PC-9 (cell line): ENCODE measurements around the gene NCK2. TPM values are rescaled to one million over a fixed set of nuclear protein-coding genes. Genes with fewer than 3 reads are reported as not detected.

Experiments
- BruUV-seq: library from RNA; stranded (reverse); fragments of 400-500 nt; replicated peaks from 2 replicates; lab custom pipeline; 2021; lab: Mats Ljungman, UMichigan
- CTCF ChIA-PET: fragments of 300-600 bp; sonication (Branson Sonifier 250); formaldehyde crosslinking; loops from one replicate; lab custom pipeline; 2022; ENCODE audit warnings: antibody characterized with exemption; lab: Charles Lee
- POLR2A ChIA-PET: fragments of 300-600 bp; sonication (Branson Sonifier 250); formaldehyde crosslinking; loops from one replicate; lab custom pipeline; 2022; ENCODE audit warnings: antibody characterized with exemption; ENCODE audit not compliant: unreplicated experiment; lab: Charles Lee
- DNase-seq, 2 experiments: peaks; one replicate each; pipeline versions ENCODE4 v3.0.0 to v3.0.0-alpha.2; 2015 to 2022; ENCODE audit warnings: mixed read lengths in 1 of 2
- H2AFZ ChIP-seq: fragments of 200-600 bp; sonication (generic); 2 replicates; pipeline ENCODE4 v1.8.1; 2017; ENCODE audit warnings: antibody characterized with exemption
- H3F3A ChIP-seq: fragments of 200-600 bp; sonication (generic); 2 replicates; pipeline ENCODE4 v1.8.1; 2017; ENCODE audit warnings: antibody characterized with exemption, mild to moderate bottlenecking, low read depth; ENCODE audit not compliant: insufficient read depth
- H3K27ac ChIP-seq: fragments of 200-600 bp; sonication (generic); 2 replicates; pipeline ENCODE4 v1.6.1; 2016; ENCODE audit warnings: mixed run types
- H3K27me3 ChIP-seq: fragments of 200-600 bp; sonication (generic); 2 replicates; pipeline ENCODE4 v1.6.1; 2016; ENCODE audit warnings: low read depth, mixed run types; ENCODE audit not compliant: insufficient read depth
- H3K36me3 ChIP-seq: fragments of 200-600 bp; sonication (generic); 2 replicates; pipeline ENCODE4 v1.6.1; 2016; ENCODE audit warnings: low read depth, mixed run types
- H3K4me1 ChIP-seq: fragments of 200-600 bp; sonication (generic); replicated peaks from 2 replicates; pipeline ENCODE4 v1.6.1; 2016; ENCODE audit warnings: mixed run types; ENCODE audit not compliant: insufficient read depth
- H3K4me2 ChIP-seq: fragments of 200-600 bp; sonication (generic); 2 replicates; pipeline ENCODE4 v1.6.1; 2017; ENCODE audit warnings: mixed run types
- H3K4me3 ChIP-seq: fragments of 200-600 bp; sonication (generic); 2 replicates; pipeline ENCODE4 v1.6.1; 2016; ENCODE audit warnings: mixed run types
- H3K79me2 ChIP-seq: fragments of 200-600 bp; sonication (generic); 2 replicates; pipeline ENCODE4 v1.6.1; 2017; ENCODE audit warnings: low read depth, mixed run types
- H3K9me2 ChIP-seq: fragments of 200-600 bp; sonication (generic); 2 replicates; pipeline ENCODE4 v1.8.1; 2017; ENCODE audit warnings: mild to moderate bottlenecking; ENCODE audit not compliant: insufficient read depth
- H3K9me3 ChIP-seq: fragments of 200-600 bp; sonication (generic); 2 replicates; pipeline ENCODE4 v1.8.1; 2016; ENCODE audit warnings: low read depth; ENCODE audit not compliant: insufficient read depth
- H4K20me1 ChIP-seq: fragments of 200-600 bp; sonication (generic); 2 replicates; pipeline ENCODE4 v1.8.1; 2017; ENCODE audit not compliant: insufficient read depth
- EZH2 ChIP-seq: fragments of 200-600 bp; sonication (generic); IDR thresholded peaks from 2 replicates; pipeline ENCODE4 v1.8.0; 2017; ENCODE audit warnings: antibody characterized with exemption, low read depth
- intact Hi-C: fragments of 100-400 bp; cut with micrococcal nuclease; formaldehyde crosslinking; loops from one replicate; pipeline ENCODE4 v1.10.0; 2022; ENCODE audit not compliant: unreplicated experiment
- total RNA-seq: library from RNA; stranded (reverse); gene quantifications from 2 replicates; pipeline ENCODE4 v1.2.3, GENCODE V29; 2021
- TF ChIP-seq, protein P1 (sequence below): fragments of 200-600 bp; sonication (generic); conservative IDR thresholded peaks from 2 replicates; pipeline ENCODE4 v1.6.1; 2017; ENCODE audit warnings: mixed run types, antibody characterized with exemption, mild to moderate bottlenecking, moderate library complexity

NCK2 gene
- total RNA-seq, 1 experiment from 2014 or later: 26.0 TPM

DNA sequence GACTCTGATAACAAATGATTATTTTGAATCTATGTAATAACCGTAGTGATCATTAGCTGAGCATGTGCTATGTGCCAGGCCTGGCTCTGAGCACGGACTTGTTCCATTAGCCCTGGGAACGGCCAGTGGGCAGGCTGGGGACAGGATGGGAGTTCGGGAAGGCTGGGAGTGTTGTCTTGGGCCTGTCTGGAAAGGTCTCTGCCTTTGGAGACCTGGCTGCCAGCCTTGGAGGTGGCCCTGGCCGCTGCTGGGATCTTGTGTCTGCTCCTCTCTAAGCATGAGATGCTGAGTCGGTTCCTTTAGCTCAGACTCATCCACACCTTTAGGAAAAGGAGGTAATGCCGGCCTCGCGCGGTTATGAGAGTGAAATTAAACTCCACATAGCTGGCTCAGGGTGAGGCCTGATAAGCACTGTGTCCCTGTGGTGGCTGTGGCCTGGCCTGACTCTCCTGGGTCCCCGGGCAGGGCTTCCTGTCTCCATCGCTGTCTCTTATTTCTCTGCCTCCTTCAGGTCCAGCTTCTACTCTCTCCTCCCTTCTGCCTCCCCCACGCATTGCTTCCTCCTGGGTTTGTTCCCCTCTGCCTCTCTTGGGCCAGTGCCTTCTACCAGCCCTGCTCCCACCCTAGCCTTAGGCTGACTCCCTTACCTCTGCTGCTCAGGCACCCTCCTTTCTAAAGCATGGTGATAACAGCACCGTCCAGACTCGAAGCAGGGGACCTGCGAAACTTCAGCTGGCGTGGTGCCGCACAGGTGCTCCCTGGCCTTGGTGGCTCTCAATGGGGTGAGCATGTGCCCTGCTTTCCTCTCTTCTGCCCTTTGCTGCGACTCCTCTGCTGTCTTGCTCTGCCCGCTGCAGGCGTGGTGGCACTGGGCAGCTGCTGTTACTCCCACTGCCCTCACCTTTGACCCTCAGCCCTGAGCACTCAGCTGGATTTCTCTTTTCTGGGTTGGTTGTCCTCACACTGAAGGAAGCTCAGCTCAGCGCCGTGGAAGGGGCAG, 41.8 kb downstream of the NCK2 start:
- no peak overlapping the region for H3K4me2 ChIP-seq
- intact Hi-C loops: no loop called here
- H3K27me3 ChIP-seq: no peaks in the 10 kb centered on the region
- ChIA-PET CTCF (no interaction called here), POLR2A (no interaction called here)
- H4K20me1 ChIP-seq: no peaks in the 10 kb centered on the region
- no peaks in the 10 kb centered on the region for H3K79me2 ChIP-seq
- H3K4me3 ChIP-seq: no peak overlapping the region
- TF ChIP-seq EZH2: no peak
- TF ChIP-seq, protein P1, sequence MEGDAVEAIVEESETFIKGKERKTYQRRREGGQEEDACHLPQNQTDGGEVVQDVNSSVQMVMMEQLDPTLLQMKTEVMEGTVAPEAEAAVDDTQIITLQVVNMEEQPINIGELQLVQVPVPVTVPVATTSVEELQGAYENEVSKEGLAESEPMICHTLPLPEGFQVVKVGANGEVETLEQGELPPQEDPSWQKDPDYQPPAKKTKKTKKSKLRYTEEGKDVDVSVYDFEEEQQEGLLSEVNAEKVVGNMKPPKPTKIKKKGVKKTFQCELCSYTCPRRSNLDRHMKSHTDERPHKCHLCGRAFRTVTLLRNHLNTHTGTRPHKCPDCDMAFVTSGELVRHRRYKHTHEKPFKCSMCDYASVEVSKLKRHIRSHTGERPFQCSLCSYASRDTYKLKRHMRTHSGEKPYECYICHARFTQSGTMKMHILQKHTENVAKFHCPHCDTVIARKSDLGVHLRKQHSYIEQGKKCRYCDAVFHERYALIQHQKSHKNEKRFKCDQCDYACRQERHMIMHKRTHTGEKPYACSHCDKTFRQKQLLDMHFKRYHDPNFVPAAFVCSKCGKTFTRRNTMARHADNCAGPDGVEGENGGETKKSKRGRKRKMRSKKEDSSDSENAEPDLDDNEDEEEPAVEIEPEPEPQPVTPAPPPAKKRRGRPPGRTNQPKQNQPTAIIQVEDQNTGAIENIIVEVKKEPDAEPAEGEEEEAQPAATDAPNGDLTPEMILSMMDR: no peak
- H3K9me2 ChIP-seq: no peaks in the 10 kb centered on the region
- BruUV-seq: no TSS peak
- DNase-seq: no peak
- no peak overlapping the region for H3K27ac ChIP-seq
- no peaks in the 10 kb centered on the region for H3K4me1 ChIP-seq
- H3K36me3 ChIP-seq: no peaks in the 10 kb centered on the region
- H3F3A ChIP-seq: no peaks in the 10 kb centered on the region
- H3K9me3 ChIP-seq: no peaks in the 10 kb centered on the region
- no peak overlapping the region for H2AFZ ChIP-seq

DNA sequence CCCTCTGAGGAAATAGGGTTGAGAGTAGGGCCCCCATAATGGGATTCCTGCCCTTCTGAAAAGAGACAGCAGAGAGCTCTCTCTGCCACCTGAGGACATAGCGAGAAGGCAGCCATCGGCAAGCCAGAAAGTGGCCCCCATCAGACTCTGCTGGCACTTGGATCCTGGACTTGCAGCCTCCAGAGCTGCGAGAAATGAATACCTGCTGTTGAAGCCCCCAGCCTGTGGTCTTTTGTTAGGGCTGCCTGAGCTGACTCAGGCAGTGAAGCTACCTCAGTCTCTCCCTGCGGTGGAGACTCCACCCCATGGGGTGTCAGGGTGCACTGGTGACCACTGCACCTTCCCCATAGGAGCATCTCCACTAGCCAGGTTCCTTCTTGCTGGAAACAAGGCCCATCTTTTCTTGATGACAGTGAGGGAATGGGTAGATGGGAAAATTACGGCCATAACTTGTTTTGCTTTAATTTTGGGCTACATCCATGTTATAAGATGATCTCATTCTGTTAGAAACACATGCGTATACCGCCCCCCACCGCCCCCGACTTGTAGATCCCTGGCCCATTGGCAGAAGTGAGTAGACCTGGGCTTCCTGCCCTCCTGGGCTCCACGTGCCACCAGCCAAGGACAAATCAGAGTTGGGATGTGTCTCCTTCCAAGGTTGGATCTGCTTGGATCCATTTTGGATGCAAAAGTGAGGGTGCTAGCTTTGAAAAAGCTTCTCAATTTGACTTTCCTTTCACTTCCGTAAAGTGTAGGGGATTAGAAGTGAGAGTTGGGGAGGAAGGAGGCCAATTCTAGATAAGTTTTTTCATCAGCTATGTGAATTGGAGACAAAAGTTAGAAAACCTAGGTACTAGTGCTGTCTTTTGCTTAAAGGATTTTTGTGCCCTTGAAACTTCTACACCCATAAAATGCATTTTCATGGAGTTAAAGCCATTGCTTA, 42.9 kb downstream of the NCK2 start:
- no peak overlapping the region for H3K27ac ChIP-seq
- no peaks in the 10 kb centered on the region for H3K79me2 ChIP-seq
- intact Hi-C loops: no loop called here
- H3F3A ChIP-seq: no peaks in the 10 kb centered on the region
- no peaks in the 10 kb centered on the region for H3K36me3 ChIP-seq
- DNase-seq: no peak
- no peak overlapping the region for H3K4me3 ChIP-seq
- ChIA-PET POLR2A (no interaction called here), CTCF (no interaction called here)
- BruUV-seq: no TSS peak
- no peaks in the 10 kb centered on the region for H3K4me1 ChIP-seq
- H4K20me1 ChIP-seq: no peaks in the 10 kb centered on the region
- H2AFZ ChIP-seq: no peak overlapping the region
- H3K9me3 ChIP-seq: no peaks in the 10 kb centered on the region
- H3K27me3 ChIP-seq: no peaks in the 10 kb centered on the region
- no peak for TF ChIP-seq EZH2
- TF ChIP-seq, protein P1: no peak
- no peak overlapping the region for H3K4me2 ChIP-seq
- no peaks in the 10 kb centered on the region for H3K9me2 ChIP-seq

DNA sequence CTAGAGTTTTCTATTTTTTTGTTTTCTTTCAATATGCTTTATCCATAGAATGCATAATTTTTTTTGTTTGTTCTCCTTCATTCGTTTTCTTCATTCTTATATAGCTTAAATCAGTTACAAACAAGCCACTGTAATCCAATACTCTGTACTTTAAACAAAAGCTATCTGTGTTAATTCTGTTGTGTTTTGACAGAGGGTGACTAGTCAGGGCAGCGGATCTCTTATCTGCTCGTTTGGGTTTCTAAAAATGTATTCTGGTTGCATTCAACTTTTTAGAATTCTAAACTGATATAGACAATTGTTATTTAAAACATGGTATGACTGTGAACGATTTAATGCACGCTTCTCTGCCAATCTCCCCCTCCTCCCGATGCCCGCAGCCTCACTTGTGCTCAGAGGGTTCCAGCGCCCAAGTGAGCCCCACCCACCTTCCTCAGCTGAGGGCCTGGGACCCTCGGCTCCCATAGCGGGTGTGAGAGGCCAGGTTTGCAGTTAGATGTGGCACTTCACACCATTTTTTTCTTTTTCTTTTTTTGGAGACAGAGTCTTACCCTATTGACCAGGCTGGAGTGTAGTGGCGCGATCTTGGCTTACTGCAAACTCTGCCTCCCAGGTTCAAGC, 44.1 kb downstream of the NCK2 start:
- ChIA-PET POLR2A (no interaction called here), CTCF (no interaction called here)
- no peak for TF ChIP-seq EZH2
- TF ChIP-seq, protein P1: no peak
- Histone ChIP-seq H3K9me2 (no peaks in the 10 kb centered on the region), H3K79me2 (no peaks in the 10 kb centered on the region), H3K4me2 (no peak overlapping the region), H2AFZ (no peak overlapping the region), H3K27me3 (no peaks in the 10 kb centered on the region), H3K9me3 (no peaks in the 10 kb centered on the region), H3K36me3 (no peaks in the 10 kb centered on the region), H4K20me1 (no peaks in the 10 kb centered on the region), H3K4me1 (no peaks in the 10 kb centered on the region), H3K4me3 (no peak overlapping the region), H3K27ac (no peak overlapping the region), H3F3A (no peaks in the 10 kb centered on the region)
- DNase-seq: no peak
- BruUV-seq: no TSS peak
- intact Hi-C loops: no loop called here
